Pons (tissue), 1 donor: Measurements from ENCODE around the gene CYP27C1.
"Not testable (repeated sequence)": the region's sequence is repeated elsewhere in the genome, so short reads cannot be mapped to it uniquely, and the experiment has no call there.

Experiments
- DNase-seq: peaks from one replicate; pipeline ENCODE4 v3.0.0-alpha.2; 2016; ENCODE audit warnings: low spot score

The CYP27C1 gene

GRCh38 chr2:127220102-127220767 is at the start of gene CYP27C1:
CYP27C1 (minus strand) TSS chr2:127220299; CDS start chr2:127220270, 29 bp downstream.
- DNase-seq: no peak

- no peak for DNase-seq
Measured at GRCh38 chr2:127261804-127262406, 41.8 kb upstream of the CYP27C1 start.

- DNase-seq: no peak
Measured at GRCh38 chr2:127259355-127259754, 39.3 kb upstream of the CYP27C1 start.

GRCh38 chr2:127256866-127257265 is 36.8 kb upstream of the CYP27C1 start:
- no peak for DNase-seq

DNA sequence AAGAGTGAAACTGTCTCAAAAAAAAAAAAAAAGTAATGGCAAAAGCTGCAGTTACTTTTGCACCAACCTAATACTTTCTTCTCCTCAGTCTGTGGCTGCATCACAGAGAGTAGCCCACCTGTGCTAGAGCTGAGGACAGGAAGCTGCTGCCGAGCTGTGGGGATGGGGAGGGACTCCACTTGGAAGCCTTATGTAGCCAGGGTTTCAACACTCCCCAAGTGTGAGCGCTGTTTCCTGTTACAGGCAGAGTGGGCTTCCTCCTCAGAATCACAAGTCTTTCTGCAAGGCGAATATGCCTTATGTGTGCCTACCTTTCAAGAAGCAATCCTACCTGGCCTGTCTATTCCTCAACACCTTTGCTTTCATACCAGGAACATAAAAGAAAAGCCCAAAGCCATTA is 36.3 kb upstream of the CYP27C1 start:
- no peak for DNase-seq

DNA sequence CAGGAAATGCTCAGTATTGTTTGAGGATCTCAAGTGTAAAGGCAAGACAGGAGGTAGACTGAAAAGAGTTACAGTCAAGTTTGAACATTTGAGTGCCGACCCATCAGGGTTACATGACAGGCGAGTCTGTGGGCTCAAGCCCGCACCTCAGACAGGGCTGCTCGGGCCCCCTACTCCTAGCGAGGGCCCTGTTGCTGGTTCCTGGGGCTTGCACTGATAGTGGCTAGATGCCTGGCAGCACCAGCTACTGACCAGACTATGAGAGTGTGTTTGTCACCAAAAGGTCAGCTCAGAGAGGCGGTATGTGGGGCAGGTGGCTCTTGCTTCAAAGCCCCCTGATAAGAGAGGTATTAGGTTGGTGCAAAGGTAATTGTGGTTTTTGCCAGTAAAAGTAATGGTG is 35.6 kb upstream of the CYP27C1 start:
- DNase-seq: no peak

DNA sequence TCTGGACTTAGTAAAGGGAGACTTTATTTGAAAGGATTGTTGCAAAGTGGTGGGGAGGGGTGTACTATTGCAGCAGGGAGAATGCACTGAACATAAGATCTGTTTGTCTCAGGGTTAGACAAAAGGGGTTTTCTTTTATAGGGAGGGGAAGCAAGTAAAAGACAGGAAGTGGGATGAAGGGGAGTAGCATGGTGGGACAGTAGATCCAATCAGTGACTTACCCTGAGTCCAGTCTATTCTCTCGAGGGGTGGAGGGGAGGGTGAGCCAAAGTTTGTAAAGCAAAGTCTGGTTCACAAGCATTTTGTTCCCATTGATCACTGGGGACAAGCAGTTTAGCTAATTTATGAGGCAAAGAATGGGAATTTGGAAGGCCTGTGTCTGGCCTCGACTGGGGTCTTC is 35.0 kb upstream of the CYP27C1 start:
- DNase-seq: peak; percentile 61

GRCh38 chr2:127254386-127254981 is 34.4 kb upstream of the CYP27C1 start:
- no peak for DNase-seq

GRCh38 chr2:127241184-127241583 is 21.1 kb upstream of the CYP27C1 start:
- DNase-seq: not testable (repeated sequence)

GRCh38 chr2:127239395-127239794 is 19.3 kb upstream of the CYP27C1 start:
- DNase-seq: no peak

DNA sequence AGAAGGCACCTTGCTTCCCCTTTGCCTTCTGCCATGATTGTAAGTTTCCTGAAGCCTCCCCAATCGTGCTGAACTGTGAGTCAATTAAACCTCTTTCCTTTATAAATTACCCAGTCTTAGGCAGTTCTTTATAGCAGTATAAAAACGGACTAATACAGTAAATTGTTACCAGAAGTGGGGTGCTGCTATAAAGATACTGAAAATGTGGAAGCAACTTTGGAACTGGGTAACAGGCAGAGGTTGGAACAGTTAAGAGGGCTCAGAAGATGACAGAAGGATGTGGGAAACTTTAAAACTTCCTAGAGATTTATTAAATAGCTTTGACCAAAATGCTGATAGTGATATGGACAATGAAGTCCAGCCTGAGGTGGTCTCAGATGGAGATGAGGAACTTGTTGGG is 17.7 kb upstream of the CYP27C1 start:
- not testable (repeated sequence) for DNase-seq

- no peak for DNase-seq
Measured at GRCh38 chr2:127235082-127235702, 15.1 kb upstream of the CYP27C1 start.

GRCh38 chr2:127233710-127234109 is 13.6 kb upstream of the CYP27C1 start:
- DNase-seq: no peak

DNA sequence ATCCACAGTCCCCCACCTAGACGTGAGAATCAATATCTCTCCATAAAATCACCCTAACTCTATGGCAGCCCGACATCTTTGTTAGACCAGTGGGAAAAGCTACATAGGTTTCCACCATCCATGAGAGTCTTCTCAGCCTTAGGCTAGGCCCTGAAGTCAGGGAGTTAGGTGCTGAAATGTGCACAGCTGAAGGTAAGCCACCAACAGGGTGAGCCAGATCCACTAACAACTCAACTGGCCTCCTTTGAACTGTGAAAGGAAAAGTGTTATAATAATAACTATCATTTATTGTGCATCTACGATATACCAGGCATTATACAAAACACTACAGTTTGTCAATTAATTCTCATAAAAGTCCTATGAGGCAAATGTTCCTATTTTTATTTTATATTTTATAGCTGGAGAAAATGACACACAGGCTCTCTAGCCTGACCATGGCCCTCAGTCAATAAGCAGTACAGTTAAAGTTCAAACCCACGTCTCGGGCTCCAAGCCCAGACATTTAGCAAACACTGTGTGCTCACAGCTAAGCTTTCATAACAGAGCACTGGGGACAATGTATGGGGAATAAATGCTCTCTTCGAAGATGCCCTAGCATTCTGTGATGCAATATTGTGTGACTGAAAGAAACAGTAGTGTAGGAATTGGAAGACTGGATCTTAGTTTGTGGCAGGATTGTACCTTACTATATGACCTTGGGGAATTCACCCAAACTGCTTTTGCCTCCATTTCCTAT is 11.2 kb upstream of the CYP27C1 start:
- DNase-seq: no peak

DNA sequence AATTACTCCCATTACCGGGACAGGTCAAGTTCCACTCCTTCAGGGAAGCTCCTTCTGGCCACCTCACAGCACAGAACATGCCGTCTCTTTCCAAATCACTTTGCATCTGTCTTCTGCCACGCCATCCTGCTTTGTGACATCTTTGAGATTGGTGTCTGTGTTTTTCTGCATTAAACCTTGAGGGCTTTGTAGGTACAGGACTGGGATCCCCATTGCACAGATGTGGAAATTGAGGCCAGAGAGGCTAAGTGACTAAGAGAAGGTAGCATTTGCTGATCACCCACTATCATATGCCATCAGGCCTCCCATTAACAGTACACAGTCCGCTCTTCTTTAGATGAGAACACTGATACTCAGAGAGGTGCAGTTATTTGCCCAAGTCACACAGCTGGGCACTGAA is 9.5 kb upstream of the CYP27C1 start:
- DNase-seq: no peak

DNA sequence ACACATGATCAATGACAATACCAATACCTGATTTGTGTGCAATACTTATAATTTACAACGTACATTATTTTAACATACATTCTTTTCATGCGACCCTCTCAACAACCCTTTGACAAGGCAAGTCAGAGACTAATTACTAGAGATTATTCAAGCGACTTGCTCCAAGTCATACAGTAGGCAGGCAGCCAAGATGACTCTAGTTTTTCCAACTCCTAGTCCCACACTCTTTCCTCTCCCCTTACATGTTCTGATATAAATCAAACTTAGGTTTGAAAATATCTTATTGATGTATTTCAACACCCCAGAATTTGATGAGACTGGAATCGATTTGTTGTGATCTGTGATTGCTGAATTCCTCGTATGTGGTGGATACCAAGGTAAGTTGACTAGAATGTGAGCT is 8.0 kb upstream of the CYP27C1 start:
- DNase-seq: no peak

- not testable (repeated sequence) for DNase-seq
Measured at GRCh38 chr2:127227264-127227660, 7.2 kb upstream of the CYP27C1 start.

DNA sequence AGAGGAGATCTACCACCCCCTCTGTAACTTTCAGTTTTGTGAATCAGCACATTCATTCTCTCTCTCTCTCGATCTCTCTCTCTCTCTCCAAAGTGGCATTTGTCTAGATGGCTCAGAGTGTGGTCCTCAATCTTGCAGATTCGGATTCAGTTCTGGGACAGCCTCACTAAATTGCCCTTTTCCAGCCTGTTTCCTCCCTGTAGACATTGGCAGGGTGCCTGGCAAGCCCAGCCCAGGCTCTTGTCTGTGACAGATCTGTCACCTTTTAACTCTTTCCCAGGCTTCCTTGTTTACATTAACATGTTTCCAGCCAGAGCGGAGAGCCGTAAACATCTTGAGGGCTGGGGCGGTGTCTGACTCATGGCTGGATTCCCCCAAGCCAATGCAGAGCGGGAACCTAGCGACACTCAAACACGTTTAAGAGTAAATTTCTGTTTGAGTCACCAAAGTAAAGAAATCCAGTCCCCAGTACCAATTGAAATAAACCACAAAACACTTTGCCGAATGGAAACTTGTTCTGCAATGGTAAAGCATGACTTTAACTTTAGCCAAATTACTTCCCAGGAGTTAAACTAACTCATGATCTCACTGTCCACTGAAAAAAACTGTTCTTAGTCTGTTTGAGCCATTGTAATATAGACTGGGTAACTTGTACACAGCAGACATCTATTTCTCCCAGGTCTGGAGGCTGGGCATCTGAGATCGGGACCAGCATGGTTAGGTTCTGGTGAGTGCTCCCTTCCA is 6.6 kb upstream of the CYP27C1 start:
- DNase-seq: no peak

DNA sequence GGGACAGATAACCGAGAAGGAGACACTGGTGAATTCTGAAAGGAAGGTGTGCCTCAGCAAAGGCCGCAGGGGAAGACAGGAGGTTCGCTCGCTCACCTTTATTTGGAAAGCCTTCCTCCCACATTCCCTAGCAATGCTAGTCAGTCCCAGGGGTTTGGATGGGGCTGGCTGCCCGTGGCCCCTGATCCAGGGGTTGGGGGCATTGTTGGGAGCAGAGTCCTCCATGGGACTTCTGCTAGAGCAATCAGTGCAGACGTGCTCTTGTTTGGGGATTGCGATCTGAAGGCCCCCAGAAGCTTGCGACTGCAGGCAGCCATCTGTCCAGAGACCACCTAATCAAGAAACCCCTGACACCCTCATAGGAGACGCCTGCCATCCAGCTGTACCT is 6.0 kb upstream of the CYP27C1 start:
- DNase-seq: no peak

- DNase-seq: no peak
Measured at GRCh38 chr2:127225186-127225960, 5.3 kb upstream of the CYP27C1 start.

DNA sequence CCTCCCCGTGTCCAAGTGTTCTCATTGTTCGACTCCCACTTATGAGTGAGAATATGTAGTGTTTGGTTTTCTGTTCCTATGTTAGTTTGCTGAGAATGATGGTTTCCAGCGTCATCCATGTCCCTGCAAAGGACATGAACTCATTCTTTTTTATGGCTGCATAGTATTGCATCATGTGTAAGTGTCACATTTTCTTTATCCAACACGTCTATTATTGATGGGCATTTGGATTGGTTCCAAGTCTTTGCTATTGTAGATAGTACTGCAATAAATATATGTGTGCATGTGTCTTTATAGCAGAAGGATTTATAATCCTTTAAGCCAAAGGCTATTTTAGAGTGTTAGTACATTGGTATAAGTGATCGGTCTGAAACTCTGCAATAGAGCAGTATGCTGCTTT is 4.0 kb upstream of the CYP27C1 start:
- not testable (repeated sequence) for DNase-seq
